ENCODE data around the gene DYNC2I2.
"Not testable (repeated sequence)": the region's sequence is repeated elsewhere in the genome, so short reads cannot be mapped to it uniquely, and the experiment has no call there.

The DYNC2I2 gene

GRCh38 chr9:128656416-128657343, at the start of gene DYNC2I2:
TSS of gene DYNC2I2 (minus strand) at chr9:128656847. CDS start at chr9:128656726, 121 bp downstream.
- H3K4me3 Mint-ChIP-seq: peak within 1 kb of the TSS; percentile 90
- H3K4me1 Mint-ChIP-seq (ENCODE audit: low read depth): peaks cover 5% of the 10 kb centered on the region
- no peaks in the 10 kb centered on the region for H3K27me3 Mint-ChIP-seq
- no peaks in the 10 kb centered on the region for H3K9me3 Mint-ChIP-seq
- H3K36me3 Mint-ChIP-seq (ENCODE audit: low read depth): peaks cover 6% of the 10 kb centered on the region
- peak within 1 kb of the TSS; percentile 99 for H3K27ac Mint-ChIP-seq
- intact Hi-C loops (cut with micrococcal nuclease): loop anchor here (2.0 kb wide), 1 partner anchor 32 kb away; the partner anchor contains the start of gene SET

- no peaks in the 10 kb centered on the region for H3K9me3 Mint-ChIP-seq
- no peaks in the 10 kb centered on the region for H3K36me3 Mint-ChIP-seq (ENCODE audit: low read depth)
- intact Hi-C loops (cut with micrococcal nuclease): no loop called here
- no peak overlapping the region for H3K27ac Mint-ChIP-seq
- peaks cover 11% of the 10 kb centered on the region for H3K4me1 Mint-ChIP-seq (ENCODE audit: low read depth)
- no peak overlapping the region for H3K4me3 Mint-ChIP-seq
- H3K27me3 Mint-ChIP-seq: peaks cover 21% of the 10 kb centered on the region
Measured at GRCh38 chr9:128706045-128706444, 49.4 kb upstream of the DYNC2I2 start.

GRCh38 chr9:128705051-128705965, 48.7 kb upstream of the DYNC2I2 start:
- intact Hi-C loops (cut with micrococcal nuclease): no loop called here
- no peak overlapping the region for H3K4me3 Mint-ChIP-seq
- no peaks in the 10 kb centered on the region for H3K36me3 Mint-ChIP-seq (ENCODE audit: low read depth)
- H3K27me3 Mint-ChIP-seq: peaks cover 21% of the 10 kb centered on the region
- H3K9me3 Mint-ChIP-seq: no peaks in the 10 kb centered on the region
- no peak overlapping the region for H3K27ac Mint-ChIP-seq
- peaks cover 11% of the 10 kb centered on the region for H3K4me1 Mint-ChIP-seq (ENCODE audit: low read depth)

GRCh38 chr9:128704356-128704670, 47.7 kb upstream of the DYNC2I2 start:
- intact Hi-C loops (cut with micrococcal nuclease): no loop called here
- no peaks in the 10 kb centered on the region for H3K36me3 Mint-ChIP-seq (ENCODE audit: low read depth)
- no peaks in the 10 kb centered on the region for H3K9me3 Mint-ChIP-seq
- H3K27ac Mint-ChIP-seq: no peak overlapping the region
- H3K27me3 Mint-ChIP-seq: peaks cover 21% of the 10 kb centered on the region
- peaks cover 11% of the 10 kb centered on the region for H3K4me1 Mint-ChIP-seq (ENCODE audit: low read depth)
- no peak overlapping the region for H3K4me3 Mint-ChIP-seq

GRCh38 chr9:128703616-128704355, 47.1 kb upstream of the DYNC2I2 start:
- H3K4me3 Mint-ChIP-seq: no peak overlapping the region
- H3K27me3 Mint-ChIP-seq: peaks cover 21% of the 10 kb centered on the region
- H3K9me3 Mint-ChIP-seq: no peaks in the 10 kb centered on the region
- H3K27ac Mint-ChIP-seq: no peak overlapping the region
- no peaks in the 10 kb centered on the region for H3K36me3 Mint-ChIP-seq (ENCODE audit: low read depth)
- intact Hi-C loops (cut with micrococcal nuclease): no loop called here
- peaks cover 11% of the 10 kb centered on the region for H3K4me1 Mint-ChIP-seq (ENCODE audit: low read depth)

GRCh38 chr9:128702949-128703615, 46.4 kb upstream of the DYNC2I2 start:
- peak overlapping the region; percentile 39 for H3K27ac Mint-ChIP-seq
- intact Hi-C loops (cut with micrococcal nuclease): loop anchor here (1.0 kb wide), 1 partner anchor 14 kb away; the partner anchor contains the start of gene SET

GRCh38 chr9:128702445-128702948, 45.9 kb upstream of the DYNC2I2 start, which contains the start of gene PKN3:
TSS of gene PKN3 (plus strand) at chr9:128702503. CDS start at chr9:128702916, 413 bp downstream.
- no peaks in the 10 kb centered on the region for H3K9me3 Mint-ChIP-seq
- H3K4me3 Mint-ChIP-seq: peak within 1 kb of the TSS; percentile 76
- no peaks in the 10 kb centered on the region for H3K36me3 Mint-ChIP-seq (ENCODE audit: low read depth)
- peaks cover 21% of the 10 kb centered on the region for H3K27me3 Mint-ChIP-seq
- H3K27ac Mint-ChIP-seq: peak within 1 kb of the TSS; percentile 39
- peaks cover 11% of the 10 kb centered on the region for H3K4me1 Mint-ChIP-seq (ENCODE audit: low read depth)
- intact Hi-C loops (cut with micrococcal nuclease): loop anchor here (1.0 kb wide), 1 partner anchor 13 kb away; the partner anchor contains the start of gene SET

More at GRCh38 chr9:128702949-128703615, 46.4 kb upstream of the DYNC2I2 start:
- no peaks in the 10 kb centered on the region for H3K9me3 Mint-ChIP-seq
- H3K36me3 Mint-ChIP-seq (ENCODE audit: low read depth): no peaks in the 10 kb centered on the region
- peaks cover 11% of the 10 kb centered on the region for H3K4me1 Mint-ChIP-seq (ENCODE audit: low read depth)
- peak overlapping the region; percentile 76 for H3K4me3 Mint-ChIP-seq
- H3K27me3 Mint-ChIP-seq: peaks cover 21% of the 10 kb centered on the region

GRCh38 chr9:128701227-128701854, 44.7 kb upstream of the DYNC2I2 start:
- Mint-ChIP-seq H3K4me3 (no peak overlapping the region), H3K27me3 (peaks cover 21% of the 10 kb centered on the region), H3K36me3 (ENCODE audit: low read depth) (peaks cover 7% of the 10 kb centered on the region), H3K27ac (no peak overlapping the region), H3K9me3 (no peaks in the 10 kb centered on the region), H3K4me1 (ENCODE audit: low read depth) (peaks cover 11% of the 10 kb centered on the region)
- intact Hi-C loops (cut with micrococcal nuclease): no loop called here

- peaks cover 11% of the 10 kb centered on the region for H3K4me1 Mint-ChIP-seq (ENCODE audit: low read depth)
- intact Hi-C loops (cut with micrococcal nuclease); H3K4me3 Mint-ChIP-seq; H3K9me3 Mint-ChIP-seq; H3K27ac Mint-ChIP-seq: not testable (repeated sequence)
- H3K36me3 Mint-ChIP-seq (ENCODE audit: low read depth): peaks cover 27% of the 10 kb centered on the region
- H3K27me3 Mint-ChIP-seq: peaks cover 19% of the 10 kb centered on the region
Measured at GRCh38 chr9:128699096-128699795, 42.6 kb upstream of the DYNC2I2 start.

- Mint-ChIP-seq H3K27ac (no peak overlapping the region), H3K4me3 (no peak overlapping the region), H3K36me3 (ENCODE audit: low read depth) (peaks cover 48% of the 10 kb centered on the region), H3K27me3 (peaks cover 2% of the 10 kb centered on the region), H3K9me3 (no peaks in the 10 kb centered on the region), H3K4me1 (ENCODE audit: low read depth) (no peaks in the 10 kb centered on the region)
- intact Hi-C loops (cut with micrococcal nuclease): no loop called here
Measured at GRCh38 chr9:128696923-128697707, 40.5 kb upstream of the DYNC2I2 start.

GRCh38 chr9:128694344-128694743, 37.7 kb upstream of the DYNC2I2 start:
- no peaks in the 10 kb centered on the region for H3K9me3 Mint-ChIP-seq
- H3K4me1 Mint-ChIP-seq (ENCODE audit: low read depth): peaks cover 14% of the 10 kb centered on the region
- H3K4me3 Mint-ChIP-seq: no peak overlapping the region
- no peaks in the 10 kb centered on the region for H3K27me3 Mint-ChIP-seq
- H3K36me3 Mint-ChIP-seq (ENCODE audit: low read depth): peaks cover 66% of the 10 kb centered on the region
- H3K27ac Mint-ChIP-seq: no peak overlapping the region
- intact Hi-C loops (cut with micrococcal nuclease): no loop called here

Data from dendritic cell treated with granulocyte-macrophage colony-stimulating factor and Interleukin-4, amounts not matched to agents 40 ng/mL and 50 ng/mL, for 4 days (primary cell).